DND-41 (cell line): ENCODE results near the gene SRCIN1.

Source experiments
- EZH2 ChIP-seq: IDR thresholded peaks from 3 replicates; pipeline ENCODE4 v1.6.1; 2012; ENCODE audit warnings: borderline replicate concordance, low read depth, mild to moderate bottlenecking, moderate library complexity, low read length, inconsistent platforms; ENCODE audit not compliant: severe bottlenecking
- TF ChIP-seq, protein P1 (sequence below): IDR thresholded peaks from 2 replicates; pipeline ENCODE4 v1.5.1; 2012; ENCODE audit warnings: borderline replicate concordance, low read length, moderate library complexity, mild to moderate bottlenecking; ENCODE audit not compliant: poor library complexity, severe bottlenecking; ENCODE audit errors: extremely low read depth

DNA sequence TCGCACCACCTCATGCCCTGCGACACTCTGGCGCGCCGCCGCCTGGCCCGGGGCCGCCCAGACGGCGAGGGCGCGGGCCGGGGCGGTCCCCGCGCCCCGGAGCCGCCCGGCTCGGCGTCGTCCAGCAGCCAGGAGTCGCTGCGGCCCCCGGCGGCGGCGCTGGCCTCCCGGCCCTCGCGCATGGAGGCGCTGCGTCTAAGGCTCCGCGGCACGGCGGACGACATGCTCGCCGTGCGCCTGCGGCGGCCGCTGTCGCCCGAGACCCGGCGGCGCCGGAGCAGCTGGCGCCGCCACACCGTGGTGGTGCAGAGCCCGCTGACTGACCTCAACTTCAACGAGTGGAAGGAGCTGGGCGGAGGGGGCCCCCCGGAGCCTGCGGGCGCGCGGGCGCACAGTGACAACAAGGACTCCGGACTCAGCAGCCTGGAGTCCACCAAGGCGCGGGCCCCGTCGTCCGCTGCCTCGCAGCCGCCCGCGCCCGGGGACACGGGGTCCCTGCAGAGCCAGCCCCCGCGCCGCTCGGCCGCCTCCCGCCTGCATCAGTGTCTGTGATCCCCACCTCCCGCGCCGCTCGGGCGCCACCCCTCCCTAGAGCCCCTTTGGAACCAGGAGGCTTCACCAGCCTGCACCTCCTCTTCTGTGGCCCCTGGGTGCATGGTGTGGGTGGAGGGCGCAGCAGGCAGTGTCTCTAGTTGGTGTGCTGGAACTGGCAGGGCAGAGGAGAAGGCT is 95.2 kb downstream of the SRCIN1 start:
- TF ChIP-seq, protein P1, sequence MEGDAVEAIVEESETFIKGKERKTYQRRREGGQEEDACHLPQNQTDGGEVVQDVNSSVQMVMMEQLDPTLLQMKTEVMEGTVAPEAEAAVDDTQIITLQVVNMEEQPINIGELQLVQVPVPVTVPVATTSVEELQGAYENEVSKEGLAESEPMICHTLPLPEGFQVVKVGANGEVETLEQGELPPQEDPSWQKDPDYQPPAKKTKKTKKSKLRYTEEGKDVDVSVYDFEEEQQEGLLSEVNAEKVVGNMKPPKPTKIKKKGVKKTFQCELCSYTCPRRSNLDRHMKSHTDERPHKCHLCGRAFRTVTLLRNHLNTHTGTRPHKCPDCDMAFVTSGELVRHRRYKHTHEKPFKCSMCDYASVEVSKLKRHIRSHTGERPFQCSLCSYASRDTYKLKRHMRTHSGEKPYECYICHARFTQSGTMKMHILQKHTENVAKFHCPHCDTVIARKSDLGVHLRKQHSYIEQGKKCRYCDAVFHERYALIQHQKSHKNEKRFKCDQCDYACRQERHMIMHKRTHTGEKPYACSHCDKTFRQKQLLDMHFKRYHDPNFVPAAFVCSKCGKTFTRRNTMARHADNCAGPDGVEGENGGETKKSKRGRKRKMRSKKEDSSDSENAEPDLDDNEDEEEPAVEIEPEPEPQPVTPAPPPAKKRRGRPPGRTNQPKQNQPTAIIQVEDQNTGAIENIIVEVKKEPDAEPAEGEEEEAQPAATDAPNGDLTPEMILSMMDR = no peak
- TF ChIP-seq EZH2 = no peak
